Naive thymus-derived CD8-positive, alpha-beta T cell (primary cell): ENCODE measurements around the gene PLAGL2. TPM values are rescaled to one million over a fixed set of nuclear protein-coding genes. Genes with fewer than 3 reads are reported as not detected.
A peak's percentile ranks its signal among the peaks of the same experiment; 100 is the strongest.

ENCODE experiments used
- ATAC-seq, 2 donors: fragments of 150-1000 bp; cut with Tn5 transposase in 1 of 2; sonication (Bioruptor Pico), chemical (Tn5 transposase) in 1 of 2; 1 replicate in 1 of 2; 2 replicates in 1 of 2; pipeline ENCODE4 v1.10.0; 2021; ENCODE audit warnings: mild to moderate bottlenecking in 2 of 2, moderate library complexity in 2 of 2
- POLR2A ChIA-PET: fragments of 350-600 bp; sonication (Branson Sonifier 250); formaldehyde crosslinking; loops from one replicate; lab custom pipeline; 2021; ENCODE audit warnings: antibody characterized with exemption; lab: Charles Lee
- DNase-seq, 10 donors: peaks; one replicate each; pipeline versions ENCODE4 v3.0.0 to v3.0.0-alpha.2; 2020 to 2022
- H3K27ac Mint-ChIP-seq, 10 donors: one replicate each; pipeline ENCODE4 v1.8.0; 2020 to 2022; ENCODE audit warnings: mild to moderate bottlenecking in 10 of 10, mixed read lengths in 10 of 10, moderate library complexity in 4 of 10, inconsistent platforms in 1 of 10
- H3K27me3 Mint-ChIP-seq, 5 donors: one replicate each; pipeline ENCODE4 v1.8.0; 2021 to 2022; ENCODE audit warnings: mixed read lengths in 5 of 5
- H3K36me3 Mint-ChIP-seq, 3 donors: one replicate each; pipeline ENCODE4 v1.8.0; 2020 to 2022; ENCODE audit warnings: mixed read lengths in 3 of 3, mild to moderate bottlenecking in 2 of 3, inconsistent platforms in 1 of 3
- H3K4me1 Mint-ChIP-seq, 4 donors: one replicate each; pipeline ENCODE4 v1.8.0; 2021 to 2022; ENCODE audit warnings: mixed read lengths in 4 of 4
- H3K4me3 Mint-ChIP-seq, 10 donors: one replicate each; pipeline ENCODE4 v1.8.0; 2020 to 2022; ENCODE audit warnings: mild to moderate bottlenecking in 10 of 10, mixed read lengths in 10 of 10, moderate library complexity in 6 of 10, inconsistent platforms in 1 of 10
- H3K9me3 Mint-ChIP-seq, 9 donors: one replicate each; pipeline ENCODE4 v1.8.0; 2020 to 2022; ENCODE audit warnings: mixed read lengths in 9 of 9, mild to moderate bottlenecking in 3 of 9, inconsistent platforms in 1 of 9, moderate library complexity in 1 of 9
- polyA plus RNA-seq, 3 donors: library from polyadenylated mRNA; unstranded; fragments of 300-500 nt; fragmentation: Illumina TruSeq; gene quantifications; one replicate each; pipeline ENCODE4 v1.2.3, GENCODE V29; 2021
- total RNA-seq, 8 experiments: library from RNA in 2 of 8; stranded (reverse) in 2 of 8; gene quantifications; one replicate each; pipeline ENCODE4 v1.2.3 and lab custom pipeline; 2021 to 2026

PLAGL2 gene
- total and polyA plus RNA-seq, 5 experiments from 2014 or later = 1.2 to 14.5 (median 4.2) TPM

GRCh38 chr20:32229251-32229747, 21.8 kb upstream of the PLAGL2 start:
- Mint-ChIP-seq H3K36me3 (peaks cover 0 to 64% (median 10%) of the 10 kb centered on the region in 3 donors), H3K27me3 (no peaks in the 10 kb centered on the region), H3K4me1 (peaks cover 17 to 25% (median 20%) of the 10 kb centered on the region in 4 donors), H3K9me3 (no peaks in the 10 kb centered on the region), H3K4me3 (no peak overlapping the region), H3K27ac (peak overlapping the region in 1 of 10 donors; percentile 3)
- DNase-seq = no peak
- POLR2A ChIA-PET = no interaction called here
- no peak for ATAC-seq

- Mint-ChIP-seq H3K27ac (peak overlapping the region in 3 of 10 donors; percentile 22 to 40 (median 33)), H3K4me1 (peaks cover 16 to 22% (median 17%) of the 10 kb centered on the region in 4 donors), H3K36me3 (peaks cover 0 to 66% (median 9%) of the 10 kb centered on the region in 3 donors), H3K27me3 (no peaks in the 10 kb centered on the region), H3K9me3 (no peaks in the 10 kb centered on the region), H3K4me3 (no peak overlapping the region)
- no peak for ATAC-seq
- DNase-seq = no peak
- POLR2A ChIA-PET = no interaction called here
Measured at GRCh38 chr20:32227744-32228688, 20.5 kb upstream of the PLAGL2 start.

- H3K36me3 Mint-ChIP-seq = peaks cover 0 to 68% (median 11%) of the 10 kb centered on the region in 3 donors
- no peak for DNase-seq
- peaks cover 11 to 16% (median 13%) of the 10 kb centered on the region in 4 donors for H3K4me1 Mint-ChIP-seq
- ATAC-seq = no peak
- H3K27ac Mint-ChIP-seq = peak overlapping the region in 1 of 10 donors; percentile 19
- no peak overlapping the region for H3K4me3 Mint-ChIP-seq
- H3K27me3 Mint-ChIP-seq = no peaks in the 10 kb centered on the region
- POLR2A ChIA-PET = no interaction called here
- no peaks in the 10 kb centered on the region for H3K9me3 Mint-ChIP-seq
Measured at GRCh38 chr20:32227306-32227705, 19.8 kb upstream of the PLAGL2 start.

- Mint-ChIP-seq H3K27ac (peak overlapping the region in 1 of 10 donors; percentile 31), H3K4me1 (peaks cover 2 to 7% (median 4%) of the 10 kb centered on the region in 4 donors), H3K9me3 (no peaks in the 10 kb centered on the region), H3K4me3 (no peak overlapping the region), H3K36me3 (peaks cover 0 to 70% (median 11%) of the 10 kb centered on the region in 3 donors), H3K27me3 (no peaks in the 10 kb centered on the region)
- DNase-seq (no peak), ATAC-seq (no peak)
- POLR2A ChIA-PET = no interaction called here
Measured at GRCh38 chr20:32226391-32226790, 18.8 kb upstream of the PLAGL2 start.

GRCh38 chr20:32224463-32224862, 16.9 kb upstream of the PLAGL2 start:
- no peak overlapping the region for H3K4me3 Mint-ChIP-seq
- no peak for ATAC-seq
- POLR2A ChIA-PET = interaction anchor here (0.6 kb wide), 1 partner anchor 168 kb away, joined by 3 read pairs; no protein-coding TSS in a partner anchor
- H3K36me3 Mint-ChIP-seq = peaks cover 0 to 70% (median 7%) of the 10 kb centered on the region in 3 donors
- no peaks in the 10 kb centered on the region for H3K9me3 Mint-ChIP-seq
- H3K4me1 Mint-ChIP-seq = peaks cover 0 to 5% (median 0%) of the 10 kb centered on the region in 4 donors
- H3K27ac Mint-ChIP-seq = peak overlapping the region in 1 of 10 donors; percentile 86
- no peak for DNase-seq
- H3K27me3 Mint-ChIP-seq = no peaks in the 10 kb centered on the region

GRCh38 chr20:32218156-32218900, 10.8 kb upstream of the PLAGL2 start:
- Mint-ChIP-seq H3K4me1 (peaks cover 0 to 8% (median 4%) of the 10 kb centered on the region in 4 donors), H3K36me3 (peaks cover 0 to 82% (median 16%) of the 10 kb centered on the region in 3 donors), H3K4me3 (no peak overlapping the region), H3K27me3 (no peaks in the 10 kb centered on the region), H3K27ac (no peak overlapping the region), H3K9me3 (no peaks in the 10 kb centered on the region)
- ATAC-seq (no peak), DNase-seq (no peak)
- POLR2A ChIA-PET = no interaction called here

GRCh38 chr20:32216179-32217142, 8.9 kb upstream of the PLAGL2 start:
- no peak for DNase-seq
- POLR2A ChIA-PET = no interaction called here
- Mint-ChIP-seq H3K27ac (peak overlapping the region in 1 of 10 donors; percentile 53), H3K4me3 (no peak overlapping the region), H3K27me3 (no peaks in the 10 kb centered on the region), H3K9me3 (no peaks in the 10 kb centered on the region), H3K4me1 (peaks cover 6 to 17% (median 12%) of the 10 kb centered on the region in 4 donors), H3K36me3 (peaks cover 6 to 88% (median 20%) of the 10 kb centered on the region in 3 donors)
- no peak for ATAC-seq

GRCh38 chr20:32215729-32216128, 8.2 kb upstream of the PLAGL2 start:
- H3K4me1 Mint-ChIP-seq = peaks cover 11 to 24% (median 16%) of the 10 kb centered on the region in 4 donors
- POLR2A ChIA-PET = no interaction called here
- DNase-seq (no peak), ATAC-seq (no peak)
- no peak overlapping the region for H3K27ac Mint-ChIP-seq
- H3K9me3 Mint-ChIP-seq = no peaks in the 10 kb centered on the region
- H3K36me3 Mint-ChIP-seq = peaks cover 6 to 90% (median 23%) of the 10 kb centered on the region in 3 donors
- H3K4me3 Mint-ChIP-seq = no peak overlapping the region
- H3K27me3 Mint-ChIP-seq = no peaks in the 10 kb centered on the region

- POLR2A ChIA-PET = no interaction called here
- ATAC-seq = no peak
- Mint-ChIP-seq H3K27ac (no peak overlapping the region), H3K4me3 (no peak overlapping the region), H3K27me3 (no peaks in the 10 kb centered on the region), H3K9me3 (no peaks in the 10 kb centered on the region), H3K4me1 (peaks cover 13 to 29% (median 21%) of the 10 kb centered on the region in 4 donors), H3K36me3 (peaks cover 6 to 90% (median 26%) of the 10 kb centered on the region in 3 donors)
- no peak for DNase-seq
Measured at GRCh38 chr20:32215147-32215546, 7.6 kb upstream of the PLAGL2 start.

GRCh38 chr20:32213870-32214269, 6.3 kb upstream of the PLAGL2 start:
- POLR2A ChIA-PET = no interaction called here
- H3K36me3 Mint-ChIP-seq = peaks cover 6 to 79% (median 26%) of the 10 kb centered on the region in 3 donors

GRCh38 chr20:32209850-32210605, 2.5 kb upstream of the PLAGL2 start:
- DNase-seq (no peak), ATAC-seq (no peak)
- peak overlapping the region in 7 of 10 donors; percentile 25 to 92 (median 84) for H3K4me3 Mint-ChIP-seq
- H3K4me1 Mint-ChIP-seq = peaks cover 39 to 68% (median 58%) of the 10 kb centered on the region in 4 donors
- no peaks in the 10 kb centered on the region for H3K9me3 Mint-ChIP-seq
- no peaks in the 10 kb centered on the region for H3K27me3 Mint-ChIP-seq
- POLR2A ChIA-PET = no interaction called here
- H3K27ac Mint-ChIP-seq = peak overlapping the region in 9 of 10 donors; percentile 5 to 82 (median 31)
- H3K36me3 Mint-ChIP-seq = peaks cover 6 to 48% (median 14%) of the 10 kb centered on the region in 3 donors

More at GRCh38 chr20:32213870-32214269, 6.3 kb upstream of the PLAGL2 start:
- no peak for ATAC-seq
- H3K27me3 Mint-ChIP-seq = no peaks in the 10 kb centered on the region
- H3K4me1 Mint-ChIP-seq = peaks cover 22 to 42% (median 29%) of the 10 kb centered on the region in 4 donors
- no peak for DNase-seq
- H3K9me3 Mint-ChIP-seq = no peaks in the 10 kb centered on the region
- H3K27ac Mint-ChIP-seq = no peak overlapping the region
- H3K4me3 Mint-ChIP-seq = no peak overlapping the region
